Measurements from ENCODE around the gene SALL4. TPM values are rescaled to one million over a fixed set of nuclear protein-coding genes. Genes with fewer than 3 reads are reported as not detected.
"Not testable (repeated sequence)": the region's sequence is repeated elsewhere in the genome, so short reads cannot be mapped to it uniquely, and the experiment has no call there.

Gene SALL4
- total RNA-seq, 1 experiment from 2014 or later, result 7.6 TPM

DNA sequence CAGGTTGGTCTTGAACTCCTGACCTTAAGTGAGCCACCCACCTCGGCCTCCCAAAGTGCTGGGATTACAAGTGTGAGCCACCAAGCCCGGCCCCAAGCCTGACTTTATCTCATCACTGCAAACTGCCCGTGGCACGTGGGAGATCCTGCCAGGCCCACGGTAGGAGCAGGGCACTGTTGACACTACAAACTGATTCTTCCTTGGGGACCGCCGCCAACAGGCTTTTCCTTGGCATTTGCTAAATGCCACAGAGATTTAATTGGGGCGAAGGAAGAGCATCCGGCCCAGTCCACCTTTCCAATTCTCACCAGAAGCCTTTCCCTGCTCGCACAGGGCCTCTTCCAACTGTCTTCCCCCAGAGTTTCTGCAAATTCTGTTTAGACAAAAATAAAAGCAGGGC, 45.1 kb downstream of the SALL4 start:
- BruUV-seq (replicated peaks), result no TSS peak
- CTCF ChIA-PET, result no interaction called here
- H3K9me3 Mint-ChIP-seq (ENCODE audit: low read depth, unreplicated experiment), result no peaks in the 10 kb centered on the region
- no peak for DNase-seq
- peaks cover 47% of the 10 kb centered on the region for H3K36me3 Mint-ChIP-seq (ENCODE audit: insufficient read depth, unreplicated experiment)
- no peak overlapping the region for H3K27ac Mint-ChIP-seq (ENCODE audit: unreplicated experiment)
- peaks cover 73% of the 10 kb centered on the region for H3K4me1 Mint-ChIP-seq (ENCODE audit: low read depth, unreplicated experiment)
- no peak overlapping the region for H3K4me3 Mint-ChIP-seq (ENCODE audit: low read depth, unreplicated experiment)
- H3K27me3 Mint-ChIP-seq (ENCODE audit: unreplicated experiment), result no peaks in the 10 kb centered on the region
- intact Hi-C loops (cut with micrococcal nuclease; ENCODE audit: unreplicated experiment), result no loop called here
- TF ChIP-seq, protein P1, sequence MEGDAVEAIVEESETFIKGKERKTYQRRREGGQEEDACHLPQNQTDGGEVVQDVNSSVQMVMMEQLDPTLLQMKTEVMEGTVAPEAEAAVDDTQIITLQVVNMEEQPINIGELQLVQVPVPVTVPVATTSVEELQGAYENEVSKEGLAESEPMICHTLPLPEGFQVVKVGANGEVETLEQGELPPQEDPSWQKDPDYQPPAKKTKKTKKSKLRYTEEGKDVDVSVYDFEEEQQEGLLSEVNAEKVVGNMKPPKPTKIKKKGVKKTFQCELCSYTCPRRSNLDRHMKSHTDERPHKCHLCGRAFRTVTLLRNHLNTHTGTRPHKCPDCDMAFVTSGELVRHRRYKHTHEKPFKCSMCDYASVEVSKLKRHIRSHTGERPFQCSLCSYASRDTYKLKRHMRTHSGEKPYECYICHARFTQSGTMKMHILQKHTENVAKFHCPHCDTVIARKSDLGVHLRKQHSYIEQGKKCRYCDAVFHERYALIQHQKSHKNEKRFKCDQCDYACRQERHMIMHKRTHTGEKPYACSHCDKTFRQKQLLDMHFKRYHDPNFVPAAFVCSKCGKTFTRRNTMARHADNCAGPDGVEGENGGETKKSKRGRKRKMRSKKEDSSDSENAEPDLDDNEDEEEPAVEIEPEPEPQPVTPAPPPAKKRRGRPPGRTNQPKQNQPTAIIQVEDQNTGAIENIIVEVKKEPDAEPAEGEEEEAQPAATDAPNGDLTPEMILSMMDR (IDR thresholded peaks at IDR 0.05; ENCODE audit: unreplicated experiment), result no peak

DNA sequence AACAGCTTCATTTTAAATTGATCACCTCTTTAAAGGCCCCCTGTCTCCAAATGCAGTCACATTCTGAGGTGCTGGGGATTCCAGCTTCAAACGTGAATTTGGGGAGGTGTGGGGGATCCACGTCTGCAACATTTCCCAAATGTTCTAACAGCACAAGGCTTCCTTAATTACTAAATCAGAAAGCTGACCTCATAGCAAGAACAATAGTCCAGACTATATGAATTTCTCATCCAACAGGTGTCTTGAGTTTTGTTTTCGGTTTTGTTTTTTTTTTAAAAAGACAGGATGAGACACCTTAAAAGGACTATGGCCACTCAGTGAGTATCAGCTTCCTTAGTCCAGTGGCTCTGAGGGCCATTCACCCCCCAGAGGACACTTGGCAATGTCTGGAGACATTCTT, 45.7 kb downstream of the SALL4 start:
- peaks cover 43% of the 10 kb centered on the region for H3K36me3 Mint-ChIP-seq (ENCODE audit: insufficient read depth, unreplicated experiment)
- no peaks in the 10 kb centered on the region for H3K9me3 Mint-ChIP-seq (ENCODE audit: low read depth, unreplicated experiment)
- no peak for DNase-seq
- BruUV-seq (replicated peaks), result no TSS peak
- intact Hi-C loops (cut with micrococcal nuclease; ENCODE audit: unreplicated experiment), result no loop called here
- H3K27me3 Mint-ChIP-seq (ENCODE audit: unreplicated experiment), result no peaks in the 10 kb centered on the region
- H3K27ac Mint-ChIP-seq (ENCODE audit: unreplicated experiment), result peak overlapping the region; percentile 28
- TF ChIP-seq, protein P1 (IDR thresholded peaks at IDR 0.05; ENCODE audit: unreplicated experiment), result no peak
- CTCF ChIA-PET, result interaction anchor here (0.6 kb wide), 1 partner anchor 18 kb away, joined by 3 read pairs; no protein-coding TSS in a partner anchor
- no peak overlapping the region for H3K4me3 Mint-ChIP-seq (ENCODE audit: low read depth, unreplicated experiment)
- peaks cover 73% of the 10 kb centered on the region for H3K4me1 Mint-ChIP-seq (ENCODE audit: low read depth, unreplicated experiment)

DNA sequence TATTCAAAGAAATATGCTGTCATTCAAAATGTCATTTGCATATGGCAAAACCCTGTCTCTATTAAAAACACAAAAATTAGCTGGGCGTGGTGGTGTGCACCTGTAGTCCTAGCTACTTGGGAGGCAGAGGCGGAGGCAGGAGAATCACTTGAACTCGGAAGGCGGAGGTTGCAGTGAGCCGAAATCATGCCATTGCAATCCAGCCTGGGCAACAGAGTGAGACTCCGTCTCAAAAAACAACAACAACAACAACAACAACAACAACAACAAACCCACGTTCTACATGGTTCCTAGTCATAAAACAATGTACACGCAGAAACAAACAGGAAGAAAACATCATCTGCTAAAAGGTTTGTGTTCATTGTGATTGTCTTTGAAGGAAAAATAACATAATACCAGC, 49.1 kb downstream of the SALL4 start:
- H3K9me3 Mint-ChIP-seq (ENCODE audit: low read depth, unreplicated experiment); BruUV-seq (replicated peaks); DNase-seq; intact Hi-C loops (cut with micrococcal nuclease; ENCODE audit: unreplicated experiment); H3K27me3 Mint-ChIP-seq (ENCODE audit: unreplicated experiment): not testable (repeated sequence)
- CTCF ChIA-PET, result interaction anchor here (1.4 to 1.6 kb wide), 3 partner anchors 14 to 232 kb away, joined by 3 to 23 read pairs (median 3); no protein-coding TSS in a partner anchor
- Mint-ChIP-seq H3K27ac (ENCODE audit: unreplicated experiment) (peak overlapping the region; percentile 93), H3K4me3 (ENCODE audit: low read depth, unreplicated experiment) (peak overlapping the region; percentile 55), H3K4me1 (ENCODE audit: low read depth, unreplicated experiment) (peaks cover 69% of the 10 kb centered on the region), H3K36me3 (ENCODE audit: insufficient read depth, unreplicated experiment) (peaks cover 38% of the 10 kb centered on the region)

DNA sequence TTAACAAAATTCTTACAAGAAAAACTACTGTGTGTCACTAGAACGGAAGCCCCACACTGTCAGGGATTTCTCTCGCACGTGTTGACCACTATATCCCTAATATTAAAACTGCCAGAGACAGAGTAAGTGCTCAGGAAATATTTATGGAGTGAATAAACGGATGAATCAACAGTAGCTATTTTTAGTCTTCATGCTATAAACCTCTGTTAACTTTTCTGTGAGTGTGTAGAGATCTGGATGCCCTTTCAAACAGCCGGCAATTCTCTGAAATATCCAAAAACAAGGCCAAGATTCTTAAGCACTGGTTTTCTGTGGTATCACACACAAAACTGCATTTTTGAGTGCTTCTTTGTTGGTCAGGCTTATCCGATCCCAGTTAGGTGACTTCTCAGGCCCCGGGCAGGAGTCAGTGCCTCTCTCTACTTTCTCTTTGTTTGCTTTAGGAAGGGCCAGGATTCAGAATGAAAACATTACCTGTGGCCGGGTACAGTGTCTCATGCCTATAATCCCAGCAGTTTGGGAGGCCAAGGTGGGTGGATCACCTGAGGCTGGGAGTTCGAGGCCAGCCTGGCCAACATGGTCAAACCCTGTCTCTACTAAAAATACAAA, 49.9 kb downstream of the SALL4 start:
- DNase-seq, result peak; percentile 47
- CTCF ChIA-PET, result interaction anchor here (0.6 to 1.6 kb wide), 8 partner anchors 9 to 233 kb away, joined by 3 to 23 read pairs (median 4); no protein-coding TSS in a partner anchor
- no TSS peak for BruUV-seq (replicated peaks)
- Mint-ChIP-seq H3K27ac (ENCODE audit: unreplicated experiment) (peak overlapping the region; percentile 93), H3K36me3 (ENCODE audit: insufficient read depth, unreplicated experiment) (peaks cover 35% of the 10 kb centered on the region), H3K9me3 (ENCODE audit: low read depth, unreplicated experiment) (no peaks in the 10 kb centered on the region), H3K4me3 (ENCODE audit: low read depth, unreplicated experiment) (peak overlapping the region; percentile 55), H3K4me1 (ENCODE audit: low read depth, unreplicated experiment) (peaks cover 69% of the 10 kb centered on the region), H3K27me3 (ENCODE audit: unreplicated experiment) (no peaks in the 10 kb centered on the region)
- intact Hi-C loops (cut with micrococcal nuclease; ENCODE audit: unreplicated experiment), result no loop called here
- TF ChIP-seq, protein P1 (IDR thresholded peaks at IDR 0.05; ENCODE audit: unreplicated experiment), result no peak
